A673 (cell line): ENCODE data around the gene TMEM208.

Source experiments
- EZH2 ChIP-seq: fragments of 200-600 bp; sonication (generic); IDR thresholded peaks from 2 replicates; pipeline ENCODE4 v1.6.1; 2017; ENCODE audit warnings: borderline replicate concordance, low read depth, mild to moderate bottlenecking, mixed read lengths, antibody characterized with exemption, low read length; ENCODE audit not compliant: poor library complexity, severe bottlenecking
- TF ChIP-seq, protein P1 (sequence below): fragments of 300-800, 200-600 bp; sonication (generic); conservative IDR thresholded peaks from 2 replicates; pipeline ENCODE4 v1.5.1; 2017; ENCODE audit warnings: low read depth, mild to moderate bottlenecking, antibody characterized with exemption, low read length, moderate library complexity, mixed read lengths

DNA sequence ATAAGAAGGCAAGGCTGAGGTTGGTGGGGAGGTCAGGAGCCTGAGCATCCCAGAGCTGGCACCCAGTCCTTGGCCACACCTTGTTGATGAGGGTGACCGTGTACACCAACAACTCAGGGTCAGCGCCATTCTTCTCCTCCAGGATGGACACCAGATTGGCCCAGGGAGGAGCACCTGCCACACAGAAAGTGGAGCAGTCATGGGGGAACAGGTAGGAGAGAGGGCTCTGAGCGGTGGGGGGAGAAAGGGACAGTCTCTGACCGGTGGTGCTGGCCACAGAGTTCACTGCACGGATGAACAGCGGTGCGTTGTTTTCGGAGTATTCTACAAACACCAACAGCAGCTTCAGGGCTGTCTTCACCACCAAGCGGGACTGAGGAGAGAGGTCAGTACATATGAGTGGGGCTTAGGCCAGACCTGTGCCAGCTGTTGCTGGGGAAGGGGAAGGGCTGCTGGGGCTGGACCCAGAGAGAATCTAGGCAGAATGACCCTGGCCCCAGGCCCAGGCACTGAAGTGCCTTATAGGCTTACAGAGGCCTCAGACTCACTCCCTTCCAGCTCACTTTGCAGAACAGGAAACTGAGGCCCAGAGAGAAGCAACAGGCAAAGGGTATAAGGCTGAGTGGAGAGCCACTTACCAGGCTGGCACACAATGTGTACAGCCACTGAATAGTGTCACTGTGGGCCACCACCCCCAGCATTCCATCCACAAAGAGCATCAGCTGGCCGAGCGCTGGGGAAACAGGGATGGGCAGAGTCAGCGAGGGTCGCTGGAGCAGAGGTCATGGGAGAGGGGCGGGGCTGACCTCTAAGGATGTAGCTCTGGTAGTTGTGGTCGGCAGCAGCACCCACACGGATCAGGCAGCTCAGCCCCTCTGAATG is 10.7 kb downstream of the TMEM208 start:
- TF ChIP-seq, protein P1, sequence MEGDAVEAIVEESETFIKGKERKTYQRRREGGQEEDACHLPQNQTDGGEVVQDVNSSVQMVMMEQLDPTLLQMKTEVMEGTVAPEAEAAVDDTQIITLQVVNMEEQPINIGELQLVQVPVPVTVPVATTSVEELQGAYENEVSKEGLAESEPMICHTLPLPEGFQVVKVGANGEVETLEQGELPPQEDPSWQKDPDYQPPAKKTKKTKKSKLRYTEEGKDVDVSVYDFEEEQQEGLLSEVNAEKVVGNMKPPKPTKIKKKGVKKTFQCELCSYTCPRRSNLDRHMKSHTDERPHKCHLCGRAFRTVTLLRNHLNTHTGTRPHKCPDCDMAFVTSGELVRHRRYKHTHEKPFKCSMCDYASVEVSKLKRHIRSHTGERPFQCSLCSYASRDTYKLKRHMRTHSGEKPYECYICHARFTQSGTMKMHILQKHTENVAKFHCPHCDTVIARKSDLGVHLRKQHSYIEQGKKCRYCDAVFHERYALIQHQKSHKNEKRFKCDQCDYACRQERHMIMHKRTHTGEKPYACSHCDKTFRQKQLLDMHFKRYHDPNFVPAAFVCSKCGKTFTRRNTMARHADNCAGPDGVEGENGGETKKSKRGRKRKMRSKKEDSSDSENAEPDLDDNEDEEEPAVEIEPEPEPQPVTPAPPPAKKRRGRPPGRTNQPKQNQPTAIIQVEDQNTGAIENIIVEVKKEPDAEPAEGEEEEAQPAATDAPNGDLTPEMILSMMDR: no peak
- no peak for TF ChIP-seq EZH2
